Neural progenitor cell (in vitro differentiated cells): ENCODE measurements around the gene DROSHA. TPM values are rescaled to one million over a fixed set of nuclear protein-coding genes. Genes with fewer than 3 reads are reported as not detected.

Experiments used
- DNase-seq: peaks from one replicate; pipeline ENCODE4 v3.0.0-alpha.2; 2016; ENCODE audit warnings: low spot score
- H2AFZ ChIP-seq: fragments of 200-600 bp; sonication (generic); replicated peaks from 2 replicates; pipeline ENCODE4 v1.6.1; 2016; ENCODE audit warnings: antibody characterized with exemption
- H3F3A ChIP-seq: fragments of 200-600 bp; sonication (generic); 2 replicates; pipeline ENCODE4 v1.6.1; 2016; ENCODE audit warnings: antibody characterized with exemption, low read depth
- H3K27ac ChIP-seq: fragments of 200-600 bp; sonication (generic); 2 replicates; pipeline ENCODE4 v1.5.1; 2016; ENCODE audit warnings: mild to moderate bottlenecking
- H3K27me3 ChIP-seq: fragments of 200-600 bp; sonication (generic); 2 replicates; pipeline ENCODE4 v1.6.1; 2016; ENCODE audit warnings: mild to moderate bottlenecking, moderate library complexity
- H3K36me3 ChIP-seq: fragments of 200-600 bp; sonication (generic); 2 replicates; pipeline ENCODE4 v1.5.1; 2016
- H3K4me1 ChIP-seq: fragments of 200-600 bp; sonication (generic); 2 replicates; pipeline ENCODE4 v1.6.1; 2016; ENCODE audit warnings: mixed run types
- H3K4me2 ChIP-seq: fragments of 200-600 bp; sonication (generic); 2 replicates; pipeline ENCODE4 v1.6.1; 2016
- H3K4me3 ChIP-seq: fragments of 200-600 bp; sonication (generic); 2 replicates; pipeline ENCODE4 v1.5.1; 2016
- H3K79me2 ChIP-seq: fragments of 200-600 bp; sonication (generic); 2 replicates; pipeline ENCODE4 v1.6.1; 2016; ENCODE audit warnings: low read depth
- H3K9ac ChIP-seq: fragments of 200-600 bp; sonication (generic); 2 replicates; pipeline ENCODE4 v1.6.1; 2016
- H3K9me3 ChIP-seq: fragments of 200-600 bp; sonication (generic); 2 replicates; pipeline ENCODE4 v1.5.1; 2016; ENCODE audit warnings: low read depth
- H4K20me1 ChIP-seq: fragments of 200-600 bp; sonication (generic); 2 replicates; pipeline ENCODE4 v1.6.1; 2016; ENCODE audit warnings: low read depth
- H3K27ac Mint-ChIP-seq: 3 replicates; pipeline ENCODE4 v1.8.0; 2021; ENCODE audit warnings: mixed read lengths
- H3K27me3 Mint-ChIP-seq: 2 replicates; pipeline ENCODE4 v1.8.0; 2022; ENCODE audit warnings: low read depth, mild to moderate bottlenecking, inconsistent platforms, moderate library complexity, mixed read lengths; ENCODE audit not compliant: insufficient read depth
- H3K36me3 Mint-ChIP-seq: 3 replicates; pipeline ENCODE4 v1.8.0; 2021; ENCODE audit warnings: mixed read lengths
- H3K4me1 Mint-ChIP-seq: 3 replicates; pipeline ENCODE4 v1.8.0; 2021; ENCODE audit warnings: mixed read lengths
- H3K4me3 Mint-ChIP-seq: 3 replicates; pipeline ENCODE4 v1.8.0; 2021; ENCODE audit warnings: mild to moderate bottlenecking, moderate library complexity, mixed read lengths
- H3K9me3 Mint-ChIP-seq: 3 replicates; pipeline ENCODE4 v1.8.0; 2020; ENCODE audit warnings: mixed read lengths
- EZH2 ChIP-seq: fragments of 200-600 bp; sonication (generic); IDR thresholded peaks from 2 replicates; pipeline ENCODE4 v1.6.1; 2017; ENCODE audit warnings: antibody characterized with exemption, mild to moderate bottlenecking, moderate library complexity
- EZH2phosphoT487 ChIP-seq: fragments of 200-600 bp; sonication (generic); IDR thresholded peaks from 2 replicates; pipeline ENCODE4 v1.6.1; 2017; ENCODE audit warnings: antibody characterized with exemption
- total RNA-seq: library from RNA; depleted of rRNA; stranded (reverse); fragments of >200 nt; gene quantifications from 2 replicates; pipeline ENCODE4 v1.2.3, GENCODE V29; 2015; ENCODE audit warnings: low replicate concordance
- TF ChIP-seq, protein P1 (sequence below): fragments of 200-600 bp; sonication (generic); IDR thresholded peaks from 2 replicates; pipeline ENCODE4 v1.5.1; 2017; ENCODE audit warnings: antibody characterized with exemption, mild to moderate bottlenecking

The DROSHA gene
- total RNA-seq, 1 donor from 2014 or later = 80.3 TPM

DNA sequence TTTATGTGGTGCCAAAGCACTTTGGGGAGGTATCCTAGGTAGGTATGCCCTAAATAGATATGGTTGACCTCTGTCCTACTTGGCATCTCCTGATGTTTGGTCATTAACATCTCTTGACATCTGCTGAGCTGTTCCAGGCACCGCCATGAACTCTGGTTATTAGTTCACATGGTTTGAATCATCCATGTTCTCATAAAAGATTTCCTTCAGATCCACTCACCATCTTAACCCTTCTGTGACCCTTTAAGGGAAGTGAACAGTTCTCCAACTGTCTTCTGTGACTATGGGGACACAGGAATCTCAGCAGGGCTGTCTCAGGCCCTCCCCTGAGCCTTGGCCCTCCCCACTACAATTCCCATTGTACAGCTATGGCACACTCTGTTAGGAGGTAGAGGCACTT is 170.7 kb downstream of the DROSHA start:
- no peak overlapping the region for H3K4me3 Mint-ChIP-seq
- Histone ChIP-seq H3K4me2 (no peak overlapping the region), H3K36me3 (no peaks in the 10 kb centered on the region), H3K9ac (no peak overlapping the region), H3K27ac (no peak overlapping the region), H3K79me2 (no peaks in the 10 kb centered on the region), H3K9me3 (no peaks in the 10 kb centered on the region), H3K27me3 (no peaks in the 10 kb centered on the region), H2AFZ (peak overlapping the region; percentile 34), H3F3A (no peaks in the 10 kb centered on the region), H3K4me3 (no peak overlapping the region), H4K20me1 (no peaks in the 10 kb centered on the region), H3K4me1 (no peaks in the 10 kb centered on the region)
- DNase-seq = no peak
- TF ChIP-seq EZH2phosphoT487 = no peak
- no peak for TF ChIP-seq EZH2
- TF ChIP-seq, protein P1, sequence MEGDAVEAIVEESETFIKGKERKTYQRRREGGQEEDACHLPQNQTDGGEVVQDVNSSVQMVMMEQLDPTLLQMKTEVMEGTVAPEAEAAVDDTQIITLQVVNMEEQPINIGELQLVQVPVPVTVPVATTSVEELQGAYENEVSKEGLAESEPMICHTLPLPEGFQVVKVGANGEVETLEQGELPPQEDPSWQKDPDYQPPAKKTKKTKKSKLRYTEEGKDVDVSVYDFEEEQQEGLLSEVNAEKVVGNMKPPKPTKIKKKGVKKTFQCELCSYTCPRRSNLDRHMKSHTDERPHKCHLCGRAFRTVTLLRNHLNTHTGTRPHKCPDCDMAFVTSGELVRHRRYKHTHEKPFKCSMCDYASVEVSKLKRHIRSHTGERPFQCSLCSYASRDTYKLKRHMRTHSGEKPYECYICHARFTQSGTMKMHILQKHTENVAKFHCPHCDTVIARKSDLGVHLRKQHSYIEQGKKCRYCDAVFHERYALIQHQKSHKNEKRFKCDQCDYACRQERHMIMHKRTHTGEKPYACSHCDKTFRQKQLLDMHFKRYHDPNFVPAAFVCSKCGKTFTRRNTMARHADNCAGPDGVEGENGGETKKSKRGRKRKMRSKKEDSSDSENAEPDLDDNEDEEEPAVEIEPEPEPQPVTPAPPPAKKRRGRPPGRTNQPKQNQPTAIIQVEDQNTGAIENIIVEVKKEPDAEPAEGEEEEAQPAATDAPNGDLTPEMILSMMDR = no peak
- H3K27me3 Mint-ChIP-seq = peaks cover 3% of the 10 kb centered on the region
- no peak overlapping the region for H3K27ac Mint-ChIP-seq
- H3K36me3 Mint-ChIP-seq = no peaks in the 10 kb centered on the region
- no peaks in the 10 kb centered on the region for H3K4me1 Mint-ChIP-seq
- peaks cover 1% of the 10 kb centered on the region for H3K9me3 Mint-ChIP-seq

DNA sequence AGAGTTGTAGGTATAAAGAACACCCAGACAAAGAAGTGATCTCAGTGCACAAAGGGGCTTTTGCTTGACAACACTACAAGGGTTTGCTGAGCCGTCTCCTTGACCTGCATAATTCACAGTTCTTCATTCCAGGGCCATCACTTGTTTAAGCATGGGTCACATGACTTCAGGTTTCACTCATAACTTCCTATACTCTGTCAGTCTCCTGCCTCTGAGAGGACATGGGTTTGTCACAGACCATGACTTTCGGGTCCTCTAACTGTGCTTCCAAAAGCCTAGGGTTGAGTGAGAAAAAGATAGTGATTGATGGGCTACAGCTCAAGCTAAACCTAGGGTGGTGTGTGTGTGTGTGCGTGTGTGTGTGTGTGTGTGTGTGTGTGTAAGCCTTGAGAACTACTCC is 172.1 kb downstream of the DROSHA start:
- peaks cover 3% of the 10 kb centered on the region for H3K27me3 Mint-ChIP-seq
- TF ChIP-seq, protein P1 = no peak
- no peak for TF ChIP-seq EZH2phosphoT487
- TF ChIP-seq EZH2 = no peak
- no peak overlapping the region for H3K27ac ChIP-seq
- no peaks in the 10 kb centered on the region for H3K36me3 ChIP-seq
- no peak overlapping the region for H3K4me3 Mint-ChIP-seq
- H3K27ac Mint-ChIP-seq = no peak overlapping the region
- H3K9me3 ChIP-seq = no peaks in the 10 kb centered on the region
- no peaks in the 10 kb centered on the region for H3K4me1 Mint-ChIP-seq
- H4K20me1 ChIP-seq = no peaks in the 10 kb centered on the region
- no peaks in the 10 kb centered on the region for H3F3A ChIP-seq
- DNase-seq = no peak
- no peak overlapping the region for H3K9ac ChIP-seq
- H2AFZ ChIP-seq = no peak overlapping the region
- no peaks in the 10 kb centered on the region for H3K4me1 ChIP-seq
- no peaks in the 10 kb centered on the region for H3K79me2 ChIP-seq
- H3K4me2 ChIP-seq = no peak overlapping the region
- peaks cover 2% of the 10 kb centered on the region for H3K9me3 Mint-ChIP-seq
- no peaks in the 10 kb centered on the region for H3K36me3 Mint-ChIP-seq
- H3K4me3 ChIP-seq = no peak overlapping the region
- H3K27me3 ChIP-seq = no peaks in the 10 kb centered on the region

DNA sequence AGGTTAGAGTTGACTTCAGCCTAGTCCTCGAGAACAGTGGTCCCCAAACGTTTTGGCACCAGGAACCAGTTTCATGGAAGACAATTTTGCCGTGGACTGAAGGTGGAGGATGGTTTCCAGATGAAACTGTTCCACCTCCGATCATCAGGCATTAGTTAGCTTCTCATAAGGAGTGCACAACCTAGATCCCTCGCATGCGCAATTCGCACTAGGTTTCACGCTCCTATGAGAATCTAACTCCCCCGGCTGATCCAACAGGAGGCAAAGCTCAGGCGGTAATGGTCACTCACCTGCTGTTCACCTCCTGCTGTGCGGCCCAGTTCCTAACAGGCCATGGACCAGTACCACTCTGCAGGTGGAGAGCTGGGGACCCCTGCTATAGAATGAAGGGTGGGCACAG is 174.9 kb downstream of the DROSHA start:
- H2AFZ ChIP-seq = no peak overlapping the region
- no peak for DNase-seq
- TF ChIP-seq, protein P1 = no peak
- TF ChIP-seq EZH2 (no peak), EZH2phosphoT487 (no peak)

More for the DNA sequence above, 174.9 kb downstream of the DROSHA start:
- Mint-ChIP-seq H3K4me1 (no peaks in the 10 kb centered on the region), H3K4me3 (no peak overlapping the region), H3K9me3 (peaks cover 4% of the 10 kb centered on the region), H3K27me3 (peaks cover 4% of the 10 kb centered on the region), H3K36me3 (peaks cover 1% of the 10 kb centered on the region), H3K27ac (no peak overlapping the region)
- Histone ChIP-seq H3K27ac (no peak overlapping the region), H3K9me3 (no peaks in the 10 kb centered on the region), H3K4me3 (no peak overlapping the region), H3K4me2 (no peak overlapping the region), H4K20me1 (no peaks in the 10 kb centered on the region), H3F3A (no peaks in the 10 kb centered on the region), H3K79me2 (no peaks in the 10 kb centered on the region), H3K4me1 (no peaks in the 10 kb centered on the region), H3K9ac (no peak overlapping the region), H3K36me3 (no peaks in the 10 kb centered on the region), H3K27me3 (no peaks in the 10 kb centered on the region)
